ENCODE results near the gene ANKRD66.

- TF ChIP-seq, protein P1, sequence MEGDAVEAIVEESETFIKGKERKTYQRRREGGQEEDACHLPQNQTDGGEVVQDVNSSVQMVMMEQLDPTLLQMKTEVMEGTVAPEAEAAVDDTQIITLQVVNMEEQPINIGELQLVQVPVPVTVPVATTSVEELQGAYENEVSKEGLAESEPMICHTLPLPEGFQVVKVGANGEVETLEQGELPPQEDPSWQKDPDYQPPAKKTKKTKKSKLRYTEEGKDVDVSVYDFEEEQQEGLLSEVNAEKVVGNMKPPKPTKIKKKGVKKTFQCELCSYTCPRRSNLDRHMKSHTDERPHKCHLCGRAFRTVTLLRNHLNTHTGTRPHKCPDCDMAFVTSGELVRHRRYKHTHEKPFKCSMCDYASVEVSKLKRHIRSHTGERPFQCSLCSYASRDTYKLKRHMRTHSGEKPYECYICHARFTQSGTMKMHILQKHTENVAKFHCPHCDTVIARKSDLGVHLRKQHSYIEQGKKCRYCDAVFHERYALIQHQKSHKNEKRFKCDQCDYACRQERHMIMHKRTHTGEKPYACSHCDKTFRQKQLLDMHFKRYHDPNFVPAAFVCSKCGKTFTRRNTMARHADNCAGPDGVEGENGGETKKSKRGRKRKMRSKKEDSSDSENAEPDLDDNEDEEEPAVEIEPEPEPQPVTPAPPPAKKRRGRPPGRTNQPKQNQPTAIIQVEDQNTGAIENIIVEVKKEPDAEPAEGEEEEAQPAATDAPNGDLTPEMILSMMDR (optimal IDR thresholded peaks at IDR 0.05 in 1 of 3, IDR thresholded peaks at IDR 0.05 in 1 of 3, conservative IDR thresholded peaks at IDR 0.05 in 1 of 3; ENCODE audit: extremely low read depth in 1 of 3, insufficient read depth in 2 of 3, low read length in 3 of 3): no peak
- TF ChIP-seq EZH2 (IDR thresholded peaks at IDR 0.05; ENCODE audit: low read length): no peak
Observed at GRCh38 chr6:46789434-46790354, 43.0 kb downstream of the ANKRD66 start.

Data from keratinocyte (primary cell).